ENCODE results near the gene EEFSEC.

EEFSEC gene

DNA sequence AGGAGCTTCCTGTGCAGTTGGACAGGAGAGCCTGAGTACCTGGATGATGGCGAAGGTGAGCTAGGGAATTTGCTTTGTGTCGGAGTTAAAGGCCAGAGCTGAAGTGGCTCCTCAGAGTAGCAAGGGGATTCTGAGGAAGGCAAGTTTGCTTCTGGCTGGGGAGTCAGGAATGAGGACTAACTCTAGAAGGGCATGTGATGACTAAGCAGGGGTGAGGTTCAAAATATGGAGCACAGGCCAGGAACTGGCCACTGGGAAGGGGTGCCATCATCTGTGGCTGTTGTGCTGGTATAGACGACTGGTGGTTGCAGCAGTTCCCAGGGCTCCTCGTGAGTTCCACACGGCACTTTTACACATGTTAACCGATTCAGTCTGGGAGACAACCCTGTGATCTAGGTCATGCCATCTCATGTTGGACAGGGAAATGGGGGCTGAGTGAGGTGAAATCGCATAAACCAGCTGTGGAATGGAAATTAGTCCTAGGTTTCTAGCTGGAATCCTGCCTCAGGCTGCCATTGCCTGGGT lies 100.8 kb downstream of the EEFSEC start:
- Histone ChIP-seq H3K9me3 (ENCODE audit: control insufficient read depth in 1 of 2, low read length in 2 of 2) (peaks cover 0 to 3% of the 10 kb centered on the region in 2 donors), H3K9ac (ENCODE audit: low read depth in 1 of 2, low read length in 2 of 2) (no peak overlapping the region), H3K27me3 (ENCODE audit: control insufficient read depth in 1 of 2, insufficient read depth in 2 of 2, low read length in 2 of 2) (no peaks in the 10 kb centered on the region)

DNA sequence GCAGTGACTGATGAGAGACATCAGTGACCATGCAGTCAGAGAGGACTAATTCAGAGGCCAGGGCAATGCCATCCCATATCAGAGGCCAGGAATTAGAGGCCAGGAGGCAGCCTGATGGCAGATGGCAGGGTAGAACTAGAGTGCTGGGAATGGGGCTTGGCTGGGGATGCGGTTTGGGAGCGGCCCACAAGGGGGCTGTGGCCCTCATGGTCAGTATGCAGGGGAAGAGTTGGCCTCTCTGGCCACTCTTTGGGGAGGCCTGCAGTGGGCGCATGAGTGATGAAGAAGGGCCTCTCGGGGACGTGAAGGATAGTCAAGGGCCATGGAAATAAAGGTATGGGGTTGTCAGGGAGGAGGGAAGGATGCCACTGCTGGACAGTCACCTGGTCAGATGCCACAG lies 101.7 kb downstream of the EEFSEC start:
- Histone ChIP-seq H3K9me3 (ENCODE audit: control insufficient read depth in 1 of 2, low read length in 2 of 2) (peaks cover 0 to 3% of the 10 kb centered on the region in 2 donors), H3K27me3 (ENCODE audit: control insufficient read depth in 1 of 2, insufficient read depth in 2 of 2, low read length in 2 of 2) (no peaks in the 10 kb centered on the region), H3K4me3 (ENCODE audit: low read depth in 1 of 2, low read length in 2 of 2) (no peak overlapping the region), H3K36me3 (ENCODE audit: control insufficient read depth in 1 of 2, insufficient read depth in 2 of 2, low read length in 2 of 2) (no peaks in the 10 kb centered on the region), H3K4me1 (ENCODE audit: control insufficient read depth in 1 of 2, insufficient read depth in 2 of 2, low read length in 2 of 2) (peaks cover 0 to 2% of the 10 kb centered on the region in 2 donors), H3K27ac (ENCODE audit: low read depth, low read length) (no peak overlapping the region), H3K9ac (ENCODE audit: low read depth in 1 of 2, low read length in 2 of 2) (no peak overlapping the region)

More for the DNA sequence above, 100.8 kb downstream of the EEFSEC start:
- Histone ChIP-seq H3K27ac (ENCODE audit: low read depth, low read length) (no peak overlapping the region), H3K4me1 (ENCODE audit: control insufficient read depth in 1 of 2, insufficient read depth in 2 of 2, low read length in 2 of 2) (peaks cover 0 to 2% of the 10 kb centered on the region in 2 donors), H3K4me3 (ENCODE audit: low read depth in 1 of 2, low read length in 2 of 2) (no peak overlapping the region), H3K36me3 (ENCODE audit: control insufficient read depth in 1 of 2, insufficient read depth in 2 of 2, low read length in 2 of 2) (no peaks in the 10 kb centered on the region)

DNA sequence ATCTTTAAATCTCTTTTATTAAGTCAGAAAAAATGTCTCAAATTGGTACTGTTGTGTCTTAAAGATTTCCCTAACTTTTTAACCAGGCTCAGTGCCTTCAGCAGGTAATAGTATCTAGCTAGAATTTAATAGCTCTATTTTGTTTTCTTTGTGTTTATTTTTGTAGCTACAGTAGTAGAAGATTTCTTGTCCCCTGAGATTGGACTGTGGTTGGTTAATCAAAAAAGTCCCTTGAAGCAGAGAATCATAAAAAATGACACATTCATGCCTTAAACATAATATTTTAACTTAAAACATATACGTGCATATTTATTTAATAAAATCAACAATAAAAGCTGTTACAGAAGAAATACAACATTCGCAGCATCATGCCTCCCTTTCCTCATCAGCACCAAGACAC lies 102.8 kb downstream of the EEFSEC start:
- Histone ChIP-seq H3K36me3 (ENCODE audit: control insufficient read depth in 1 of 2, insufficient read depth in 2 of 2, low read length in 2 of 2) (no peaks in the 10 kb centered on the region), H3K9ac (ENCODE audit: low read depth in 1 of 2, low read length in 2 of 2) (no peak overlapping the region), H3K4me1 (ENCODE audit: control insufficient read depth in 1 of 2, insufficient read depth in 2 of 2, low read length in 2 of 2) (peaks cover 0 to 2% of the 10 kb centered on the region in 2 donors), H3K27ac (ENCODE audit: low read depth, low read length) (no peak overlapping the region), H3K9me3 (ENCODE audit: control insufficient read depth in 1 of 2, low read length in 2 of 2) (peaks cover 7% of the 10 kb centered on the region in 2 donors), H3K27me3 (ENCODE audit: control insufficient read depth in 1 of 2, insufficient read depth in 2 of 2, low read length in 2 of 2) (no peaks in the 10 kb centered on the region), H3K4me3 (ENCODE audit: low read depth in 1 of 2, low read length in 2 of 2) (no peak overlapping the region)

DNA sequence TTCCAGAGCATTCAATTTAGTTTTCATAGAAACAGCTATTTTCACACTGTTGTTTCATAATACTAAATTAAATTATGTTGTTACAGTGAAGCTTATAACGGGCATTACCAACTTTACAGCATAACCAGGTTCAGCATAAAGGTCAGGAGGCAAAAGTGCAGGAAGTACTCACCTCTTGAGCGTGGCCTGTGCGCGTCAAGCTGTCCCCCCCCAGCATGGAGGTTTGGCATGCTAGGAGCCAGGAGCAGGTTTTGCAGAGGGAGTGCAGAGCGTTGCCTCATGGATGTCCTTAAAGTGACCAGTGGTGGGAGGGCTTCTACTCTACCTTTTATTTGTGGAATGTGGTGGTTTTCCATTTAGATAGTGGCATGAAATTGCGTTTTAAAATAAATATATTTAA lies 104.4 kb downstream of the EEFSEC start:
- H3K36me3 ChIP-seq (ENCODE audit: control insufficient read depth in 1 of 2, insufficient read depth in 2 of 2, low read length in 2 of 2), result peaks cover 0 to under 1% of the 10 kb centered on the region in 2 donors
- H3K27me3 ChIP-seq (ENCODE audit: control insufficient read depth in 1 of 2, insufficient read depth in 2 of 2, low read length in 2 of 2), result no peaks in the 10 kb centered on the region
- no peak overlapping the region for H3K9ac ChIP-seq (ENCODE audit: low read depth in 1 of 2, low read length in 2 of 2)
- peaks cover 0 to 2% of the 10 kb centered on the region in 2 donors for H3K4me1 ChIP-seq (ENCODE audit: control insufficient read depth in 1 of 2, insufficient read depth in 2 of 2, low read length in 2 of 2)
- H3K9me3 ChIP-seq (ENCODE audit: control insufficient read depth in 1 of 2, low read length in 2 of 2), result peaks cover 7% of the 10 kb centered on the region in 2 donors
- no peak overlapping the region for H3K27ac ChIP-seq (ENCODE audit: low read depth, low read length)
- no peak overlapping the region for H3K4me3 ChIP-seq (ENCODE audit: low read depth in 1 of 2, low read length in 2 of 2)

DNA sequence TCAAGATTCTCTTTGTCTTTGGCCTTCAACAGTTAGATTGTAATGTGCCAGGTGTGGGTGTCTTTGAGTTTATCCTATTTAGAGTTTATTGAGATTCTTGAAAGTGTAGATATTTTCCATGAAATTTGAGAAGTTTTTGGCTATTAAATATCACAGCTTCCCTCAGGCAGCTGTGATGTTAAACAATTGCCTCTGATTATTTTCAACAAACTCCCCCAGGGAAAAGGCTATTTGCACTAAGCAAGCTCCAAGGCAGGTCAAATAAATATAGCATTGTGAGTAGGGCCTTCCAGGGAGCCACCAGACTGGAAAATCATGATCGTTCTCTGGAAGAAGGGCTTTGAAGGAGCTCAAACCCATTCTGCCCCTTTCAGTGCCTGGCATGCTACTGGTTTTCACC lies 107.0 kb downstream of the EEFSEC start:
- no peaks in the 10 kb centered on the region for H3K4me1 ChIP-seq (ENCODE audit: control insufficient read depth in 1 of 2, insufficient read depth in 2 of 2, low read length in 2 of 2)
- peaks cover 7% of the 10 kb centered on the region in 2 donors for H3K9me3 ChIP-seq (ENCODE audit: control insufficient read depth in 1 of 2, low read length in 2 of 2)
- H3K27me3 ChIP-seq (ENCODE audit: control insufficient read depth in 1 of 2, insufficient read depth in 2 of 2, low read length in 2 of 2), result no peaks in the 10 kb centered on the region
- no peak overlapping the region for H3K9ac ChIP-seq (ENCODE audit: low read depth in 1 of 2, low read length in 2 of 2)
- no peak overlapping the region for H3K4me3 ChIP-seq (ENCODE audit: low read depth in 1 of 2, low read length in 2 of 2)
- no peak overlapping the region for H3K27ac ChIP-seq (ENCODE audit: low read depth, low read length)
- peaks cover 12 to 19% of the 10 kb centered on the region in 2 donors for H3K36me3 ChIP-seq (ENCODE audit: control insufficient read depth in 1 of 2, insufficient read depth in 2 of 2, low read length in 2 of 2)

DNA sequence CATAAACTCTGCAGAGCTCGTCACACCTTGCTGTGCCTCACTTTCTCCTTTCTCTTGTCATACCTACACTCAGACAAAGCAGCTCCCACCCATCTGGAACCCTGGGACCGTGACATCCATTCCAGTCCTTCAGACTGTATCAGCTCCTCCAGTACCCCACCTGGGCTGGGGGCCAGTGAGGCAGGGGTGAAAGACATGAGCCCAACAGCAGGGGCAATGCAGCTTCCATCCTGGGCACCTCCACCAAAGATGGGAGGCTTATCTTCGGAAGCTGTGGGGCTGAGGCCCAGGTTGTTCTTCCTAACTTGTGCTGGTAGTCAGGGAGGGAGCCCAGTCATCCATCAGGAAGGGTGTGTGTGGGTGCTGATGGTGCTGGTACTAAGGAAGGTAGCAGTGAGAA lies 109.2 kb downstream of the EEFSEC start:
- H3K4me1 ChIP-seq (ENCODE audit: control insufficient read depth in 1 of 2, insufficient read depth in 2 of 2, low read length in 2 of 2), result no peaks in the 10 kb centered on the region
- H3K9ac ChIP-seq (ENCODE audit: low read depth in 1 of 2, low read length in 2 of 2), result no peak overlapping the region
- H3K27ac ChIP-seq (ENCODE audit: low read depth, low read length), result no peak overlapping the region
- no peak overlapping the region for H3K4me3 ChIP-seq (ENCODE audit: low read depth in 1 of 2, low read length in 2 of 2)
- H3K9me3 ChIP-seq (ENCODE audit: control insufficient read depth in 1 of 2, low read length in 2 of 2), result peaks cover 7% of the 10 kb centered on the region in 2 donors
- no peaks in the 10 kb centered on the region for H3K27me3 ChIP-seq (ENCODE audit: control insufficient read depth in 1 of 2, insufficient read depth in 2 of 2, low read length in 2 of 2)
- peaks cover 15 to 22% of the 10 kb centered on the region in 2 donors for H3K36me3 ChIP-seq (ENCODE audit: control insufficient read depth in 1 of 2, insufficient read depth in 2 of 2, low read length in 2 of 2)

DNA sequence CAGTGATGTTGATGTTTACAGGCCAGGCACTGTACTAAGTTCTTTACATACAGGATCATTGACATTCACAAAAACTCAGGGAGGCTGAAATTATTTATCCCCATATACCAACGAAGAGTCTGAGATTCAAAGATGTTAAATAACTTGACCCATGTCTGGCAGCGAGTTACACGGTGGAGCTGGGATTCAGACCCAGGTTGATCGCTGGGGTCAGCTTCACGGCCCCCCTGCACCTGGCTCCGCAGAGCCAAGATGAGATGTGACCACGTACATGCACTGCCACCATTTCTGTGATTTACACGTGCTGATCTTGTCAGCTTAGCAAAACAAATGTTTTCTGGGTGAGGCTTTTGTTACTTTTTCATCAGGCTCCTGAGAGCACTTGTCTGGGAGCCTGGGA lies 109.8 kb downstream of the EEFSEC start:
- H3K36me3 ChIP-seq (ENCODE audit: control insufficient read depth in 1 of 2, insufficient read depth in 2 of 2, low read length in 2 of 2), result peaks cover 15 to 22% of the 10 kb centered on the region in 2 donors
- no peak overlapping the region for H3K27ac ChIP-seq (ENCODE audit: low read depth, low read length)
- no peak overlapping the region for H3K9ac ChIP-seq (ENCODE audit: low read depth in 1 of 2, low read length in 2 of 2)
- peaks cover 7% of the 10 kb centered on the region in 2 donors for H3K9me3 ChIP-seq (ENCODE audit: control insufficient read depth in 1 of 2, low read length in 2 of 2)
- no peaks in the 10 kb centered on the region for H3K27me3 ChIP-seq (ENCODE audit: control insufficient read depth in 1 of 2, insufficient read depth in 2 of 2, low read length in 2 of 2)
- no peaks in the 10 kb centered on the region for H3K4me1 ChIP-seq (ENCODE audit: control insufficient read depth in 1 of 2, insufficient read depth in 2 of 2, low read length in 2 of 2)
- H3K4me3 ChIP-seq (ENCODE audit: low read depth in 1 of 2, low read length in 2 of 2), result no peak overlapping the region

DNA sequence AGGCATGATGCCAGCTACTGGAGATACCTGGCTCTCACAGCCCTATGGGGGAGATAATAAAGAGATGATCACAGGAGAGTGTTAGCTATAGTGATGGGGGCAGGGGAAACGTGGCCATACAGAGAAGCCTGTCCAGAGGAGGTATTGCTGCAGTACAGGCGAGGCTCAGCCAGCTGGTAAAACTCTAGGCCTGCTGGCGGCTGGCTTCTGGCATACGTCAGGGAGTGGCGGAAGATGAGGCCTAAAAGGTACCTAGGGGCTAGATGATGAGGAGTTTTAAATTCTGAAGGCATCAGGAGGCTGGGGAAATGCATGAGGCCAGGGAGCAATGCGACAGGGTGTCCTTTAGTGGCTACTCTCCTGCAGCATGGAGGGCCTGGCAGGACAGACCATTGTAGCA lies 110.7 kb downstream of the EEFSEC start:
- H3K4me3 ChIP-seq (ENCODE audit: low read depth in 1 of 2, low read length in 2 of 2), result no peak overlapping the region
- H3K4me1 ChIP-seq (ENCODE audit: control insufficient read depth in 1 of 2, insufficient read depth in 2 of 2, low read length in 2 of 2), result no peaks in the 10 kb centered on the region
- H3K36me3 ChIP-seq (ENCODE audit: control insufficient read depth in 1 of 2, insufficient read depth in 2 of 2, low read length in 2 of 2), result peaks cover 15 to 27% of the 10 kb centered on the region in 2 donors
- no peaks in the 10 kb centered on the region for H3K27me3 ChIP-seq (ENCODE audit: control insufficient read depth in 1 of 2, insufficient read depth in 2 of 2, low read length in 2 of 2)
- H3K9ac ChIP-seq (ENCODE audit: low read depth in 1 of 2, low read length in 2 of 2), result no peak overlapping the region
- H3K27ac ChIP-seq (ENCODE audit: low read depth, low read length), result no peak overlapping the region
- H3K9me3 ChIP-seq (ENCODE audit: control insufficient read depth in 1 of 2, low read length in 2 of 2), result peaks cover 6 to 7% of the 10 kb centered on the region in 2 donors

DNA sequence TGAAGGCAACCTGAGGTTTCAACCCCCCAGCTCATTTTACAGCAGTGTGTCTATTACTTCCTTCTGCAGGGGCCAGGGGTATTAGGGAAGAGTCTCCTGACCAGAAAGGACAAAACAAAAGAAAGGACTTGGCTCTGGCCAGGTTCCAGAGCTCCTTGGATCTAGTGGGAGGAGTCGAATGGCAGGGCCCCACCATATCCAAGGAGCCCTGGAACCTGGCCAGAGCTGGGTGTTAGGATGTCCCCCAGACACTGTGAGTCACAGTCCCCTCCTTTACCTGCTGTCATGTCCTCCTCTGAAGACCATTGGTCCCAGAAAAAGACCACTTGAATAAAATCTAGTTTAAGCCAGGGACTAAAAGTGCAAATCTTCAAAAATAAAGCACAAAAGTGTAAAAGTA lies 113.2 kb downstream of the EEFSEC start:
- H3K36me3 ChIP-seq (ENCODE audit: control insufficient read depth in 1 of 2, insufficient read depth in 2 of 2, low read length in 2 of 2), result peaks cover 15 to 31% of the 10 kb centered on the region in 2 donors
- no peaks in the 10 kb centered on the region for H3K4me1 ChIP-seq (ENCODE audit: control insufficient read depth in 1 of 2, insufficient read depth in 2 of 2, low read length in 2 of 2)
- no peaks in the 10 kb centered on the region for H3K27me3 ChIP-seq (ENCODE audit: control insufficient read depth in 1 of 2, insufficient read depth in 2 of 2, low read length in 2 of 2)
- no peak overlapping the region for H3K4me3 ChIP-seq (ENCODE audit: low read depth in 1 of 2, low read length in 2 of 2)
- H3K9me3 ChIP-seq (ENCODE audit: control insufficient read depth in 1 of 2, low read length in 2 of 2), result no peaks in the 10 kb centered on the region
- no peak overlapping the region for H3K9ac ChIP-seq (ENCODE audit: low read depth in 1 of 2, low read length in 2 of 2)
- H3K27ac ChIP-seq (ENCODE audit: low read depth, low read length), result no peak overlapping the region

DNA sequence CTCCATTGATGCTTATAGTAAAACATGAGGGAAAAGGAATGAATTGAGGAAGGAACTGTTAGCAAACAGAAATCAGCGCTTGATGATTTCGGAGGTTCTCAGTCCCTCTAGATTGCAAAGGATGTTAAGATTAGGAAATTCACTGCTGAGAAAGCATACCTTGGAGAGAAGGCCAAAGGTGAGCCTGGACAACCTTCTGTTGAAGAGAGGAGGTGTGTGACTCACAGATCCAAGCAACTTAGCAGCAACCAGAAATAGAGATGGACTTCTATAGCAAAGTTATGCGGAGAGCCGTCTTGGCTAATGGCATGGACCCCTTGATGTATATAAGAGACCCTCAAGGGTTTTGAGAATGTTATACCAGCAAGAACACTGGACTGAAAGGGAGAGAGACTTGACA lies 114.3 kb downstream of the EEFSEC start:
- H3K36me3 ChIP-seq (ENCODE audit: control insufficient read depth in 1 of 2, insufficient read depth in 2 of 2, low read length in 2 of 2), result peaks cover 15 to 34% of the 10 kb centered on the region in 2 donors
- H3K9me3 ChIP-seq (ENCODE audit: control insufficient read depth in 1 of 2, low read length in 2 of 2), result no peaks in the 10 kb centered on the region
- no peak overlapping the region for H3K9ac ChIP-seq (ENCODE audit: low read depth in 1 of 2, low read length in 2 of 2)
- H3K4me3 ChIP-seq (ENCODE audit: low read depth in 1 of 2, low read length in 2 of 2), result no peak overlapping the region
- no peaks in the 10 kb centered on the region for H3K27me3 ChIP-seq (ENCODE audit: control insufficient read depth in 1 of 2, insufficient read depth in 2 of 2, low read length in 2 of 2)
- H3K4me1 ChIP-seq (ENCODE audit: control insufficient read depth in 1 of 2, insufficient read depth in 2 of 2, low read length in 2 of 2), result no peaks in the 10 kb centered on the region
- H3K27ac ChIP-seq (ENCODE audit: low read depth, low read length), result no peak overlapping the region
